CD4-positive, alpha-beta T cell (primary cell): ENCODE results near the gene SRPRB. TPM values are rescaled to one million over a fixed set of nuclear protein-coding genes. Genes with fewer than 3 reads are reported as not detected.

Source experiments
- ATAC-seq: fragments of 200-7000 bp; cut with Tn5 transposase; one replicate; pipeline ENCODE4 v1.10.0; 2022; ENCODE audit warnings: mild to moderate bottlenecking; ENCODE audit not compliant: poor library complexity
- CTCF ChIA-PET: fragments of 350-600 bp; sonication (Branson Sonifier 250); formaldehyde crosslinking; loops from one replicate; lab custom pipeline; 2021; ENCODE audit warnings: antibody characterized with exemption, inconsistent platforms; lab: Charles Lee
- POLR2A ChIA-PET: fragments of 350-600 bp; sonication (Branson Sonifier 250); formaldehyde crosslinking; loops from one replicate; lab custom pipeline; 2021; ENCODE audit warnings: antibody characterized with exemption, inconsistent platforms; lab: Charles Lee
- DNase-seq, 14 experiments: peaks; one replicate each; pipeline ENCODE4 v3.0.0-alpha.2; 2013 to 2020; ENCODE audit warnings: mixed read lengths in 2 of 14
- H3K27ac ChIP-seq, 2 donors: one replicate each; pipeline versions ENCODE4 v1.5.1 to v1.7.0; 2013; ENCODE audit warnings: low read length in 2 of 2, low read depth in 1 of 2, mild to moderate bottlenecking in 1 of 2
- H3K27me3 ChIP-seq, 2 experiments: 1 replicate in 1 of 2; 2 replicates in 1 of 2; pipeline versions ENCODE4 v1.6.1 to v1.7.0; 2013; ENCODE audit warnings: low read length in 2 of 2, control low read depth in 1 of 2, mild to moderate bottlenecking in 1 of 2, moderate library complexity in 1 of 2; ENCODE audit not compliant: insufficient read depth in 2 of 2, control insufficient read depth in 1 of 2
- H3K36me3 ChIP-seq: one replicate; pipeline ENCODE4 v1.6.1; 2013; ENCODE audit warnings: low read length, control low read depth; ENCODE audit not compliant: insufficient read depth
- H3K4me1 ChIP-seq: one replicate; pipeline ENCODE4 v1.6.1; 2013; ENCODE audit warnings: low read length, control low read depth; ENCODE audit not compliant: insufficient read depth
- H3K4me3 ChIP-seq: one replicate; pipeline ENCODE4 v1.5.1; 2013; ENCODE audit warnings: mild to moderate bottlenecking, low read length, moderate library complexity
- H3K9me3 ChIP-seq, 2 experiments: 1 replicate in 1 of 2; 2 replicates in 1 of 2; pipeline versions ENCODE4 v1.6.1 to v1.7.0; 2013; ENCODE audit warnings: low read length in 2 of 2, mild to moderate bottlenecking in 2 of 2, control low read depth in 1 of 2, moderate library complexity in 1 of 2; ENCODE audit not compliant: control insufficient read depth in 1 of 2, insufficient read depth in 1 of 2
- H3K27ac Mint-ChIP-seq: one replicate; pipeline ENCODE4 v1.8.0; 2020; ENCODE audit warnings: mixed read lengths
- H3K27me3 Mint-ChIP-seq: one replicate; pipeline ENCODE4 v1.8.0; 2021; ENCODE audit warnings: mixed read lengths
- H3K36me3 Mint-ChIP-seq: one replicate; pipeline ENCODE4 v1.8.0; 2021; ENCODE audit warnings: low read depth, mixed read lengths
- H3K4me1 Mint-ChIP-seq: one replicate; pipeline ENCODE4 v1.8.0; 2021; ENCODE audit warnings: low read depth, mixed read lengths
- H3K4me3 Mint-ChIP-seq: one replicate; pipeline ENCODE4 v1.8.0; 2020; ENCODE audit warnings: mild to moderate bottlenecking, mixed read lengths
- H3K9me3 Mint-ChIP-seq: one replicate; pipeline ENCODE4 v1.8.0; 2020; ENCODE audit warnings: mixed read lengths
- CTCF ChIP-seq: fragments of 200-600 bp; IDR thresholded peaks from one replicate; pipeline ENCODE4 v1.8.0; 2022; ENCODE audit warnings: antibody characterized with exemption, mild to moderate bottlenecking
- intact Hi-C, 2 experiments: fragments of 100-400 bp; cut with DNase I in 1 of 2; cut with micrococcal nuclease in 1 of 2; formaldehyde crosslinking; loops; one replicate each; pipeline versions ENCODE4 v1.15.1 to v1.9.0; 2023 to 2025; cut with DNase I, micrococcal nuclease
- total RNA-seq, 174 experiments: library from RNA in 2 of 174; stranded (reverse) in 2 of 174; gene quantifications; one replicate each; pipeline ENCODE4 v1.2.3 and lab custom pipeline; 2021 to 2026

The SRPRB gene
- total RNA-seq, 2 experiments from 2014 or later, result 19.1 to 19.9 TPM

GRCh38 chr3:133767607-133768006 lies 38.0 kb upstream of the SRPRB start:
- no peak for TF ChIP-seq CTCF
- H3K27ac Mint-ChIP-seq, result no peak overlapping the region
- H3K9me3 ChIP-seq, result no peaks in the 10 kb centered on the region
- H3K36me3 Mint-ChIP-seq, result no peaks in the 10 kb centered on the region
- H3K27me3 ChIP-seq, result no peaks in the 10 kb centered on the region
- CTCF ChIA-PET, result interaction anchor here (1.1 kb wide), 1 partner anchor 8 kb away, joined by 3 read pairs; no protein-coding TSS in a partner anchor
- H3K4me1 ChIP-seq, result no peaks in the 10 kb centered on the region
- H3K27ac ChIP-seq, result no peak overlapping the region
- no peaks in the 10 kb centered on the region for H3K9me3 Mint-ChIP-seq
- H3K4me3 Mint-ChIP-seq, result no peak overlapping the region
- POLR2A ChIA-PET, result no interaction called here
- no peak for DNase-seq
- no peaks in the 10 kb centered on the region for H3K4me1 Mint-ChIP-seq
- H3K4me3 ChIP-seq, result no peak overlapping the region
- intact Hi-C loops, result no loop called here
- no peaks in the 10 kb centered on the region for H3K36me3 ChIP-seq
- peaks cover 17% of the 10 kb centered on the region for H3K27me3 Mint-ChIP-seq
- no peak for ATAC-seq

- no peak for TF ChIP-seq CTCF
- Mint-ChIP-seq H3K27me3 (peaks cover 30% of the 10 kb centered on the region), H3K36me3 (no peaks in the 10 kb centered on the region), H3K9me3 (no peaks in the 10 kb centered on the region), H3K4me3 (no peak overlapping the region), H3K4me1 (no peaks in the 10 kb centered on the region), H3K27ac (no peak overlapping the region)
- no peak overlapping the region for H3K4me3 ChIP-seq
- no peaks in the 10 kb centered on the region for H3K4me1 ChIP-seq
- no peaks in the 10 kb centered on the region for H3K9me3 ChIP-seq
- ATAC-seq (no peak), DNase-seq (no peak)
- H3K36me3 ChIP-seq, result no peaks in the 10 kb centered on the region
- intact Hi-C loops, result no loop called here
- no peak overlapping the region for H3K27ac ChIP-seq
- H3K27me3 ChIP-seq, result peaks cover 0 to 4% of the 10 kb centered on the region in 2 experiments
- POLR2A ChIA-PET, result no interaction called here
- CTCF ChIA-PET, result no interaction called here
Observed at GRCh38 chr3:133769536-133769935, 36.1 kb upstream of the SRPRB start.

GRCh38 chr3:133773732-133774131 lies 31.9 kb upstream of the SRPRB start:
- H3K4me3 Mint-ChIP-seq, result no peak overlapping the region
- H3K27me3 Mint-ChIP-seq, result peaks cover 28% of the 10 kb centered on the region
- H3K9me3 Mint-ChIP-seq, result no peaks in the 10 kb centered on the region
- ATAC-seq, result no peak
- H3K27me3 ChIP-seq, result peaks cover 0 to 4% of the 10 kb centered on the region in 2 experiments
- CTCF ChIA-PET, result no interaction called here
- POLR2A ChIA-PET, result no interaction called here
- H3K27ac ChIP-seq, result no peak overlapping the region
- intact Hi-C loops, result no loop called here
- TF ChIP-seq CTCF, result no peak
- no peak overlapping the region for H3K4me3 ChIP-seq
- H3K4me1 ChIP-seq, result no peaks in the 10 kb centered on the region
- no peak overlapping the region for H3K27ac Mint-ChIP-seq
- H3K36me3 ChIP-seq, result no peaks in the 10 kb centered on the region
- H3K9me3 ChIP-seq, result no peaks in the 10 kb centered on the region
- DNase-seq, result no peak
- H3K4me1 Mint-ChIP-seq, result no peaks in the 10 kb centered on the region
- no peaks in the 10 kb centered on the region for H3K36me3 Mint-ChIP-seq
